DMS53 (cell line): ENCODE measurements around the gene SYT15.
"Not testable (repeated sequence)": the region's sequence is repeated elsewhere in the genome, so short reads cannot be mapped to it uniquely, and the experiment has no call there.

ENCODE experiments used
- DNase-seq: peaks from one replicate; lab custom pipeline; 2025; lab: John Stamatoyannopoulos, UW

The SYT15 gene

GRCh38 chr10:46588221-46588620, 9.3 kb downstream of the SYT15 start:
- not testable (repeated sequence) for DNase-seq

- not testable (repeated sequence) for DNase-seq
These were observed 10.7 kb downstream of the SYT15 start for GRCh38 chr10:46589589-46589988.

- not testable (repeated sequence) for DNase-seq
These were observed 12.1 kb downstream of the SYT15 start for GRCh38 chr10:46591053-46591452.

DNA sequence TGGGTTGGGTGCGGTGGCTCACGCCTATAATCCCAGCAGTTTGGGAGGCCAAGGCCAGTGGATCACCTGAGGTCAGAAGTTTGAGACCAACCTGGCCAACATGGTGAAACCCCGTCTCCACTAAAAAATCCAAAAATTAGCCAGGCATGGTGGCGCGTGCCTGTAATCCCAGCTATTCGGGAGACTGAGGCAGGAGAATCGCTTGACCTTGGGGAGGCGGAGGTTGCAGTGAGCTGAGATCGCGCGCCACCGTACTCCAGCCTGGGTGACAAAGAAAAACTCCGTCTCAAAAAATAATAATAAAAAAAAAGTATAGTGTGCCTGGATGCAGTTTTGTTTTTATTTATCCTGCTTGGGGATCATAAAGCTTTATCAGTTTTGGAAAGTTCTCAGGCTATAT, 14.4 kb downstream of the SYT15 start:
- DNase-seq = not testable (repeated sequence)

- not testable (repeated sequence) for DNase-seq
These were observed 15.6 kb downstream of the SYT15 start for GRCh38 chr10:46594453-46595063.

- DNase-seq = not testable (repeated sequence)
These were observed 17.6 kb downstream of the SYT15 start for GRCh38 chr10:46596570-46596969.

GRCh38 chr10:46597616-46598246, 18.8 kb downstream of the SYT15 start:
- not testable (repeated sequence) for DNase-seq

- DNase-seq = not testable (repeated sequence)
These were observed 21.6 kb downstream of the SYT15 start for GRCh38 chr10:46600516-46600915.

- DNase-seq = not testable (repeated sequence)
These were observed 36.6 kb downstream of the SYT15 start for GRCh38 chr10:46615540-46615939.

GRCh38 chr10:46616227-46616626, 37.3 kb downstream of the SYT15 start:
- DNase-seq = not testable (repeated sequence)

- not testable (repeated sequence) for DNase-seq
These were observed 38.2 kb downstream of the SYT15 start for GRCh38 chr10:46617134-46617533.

DNA sequence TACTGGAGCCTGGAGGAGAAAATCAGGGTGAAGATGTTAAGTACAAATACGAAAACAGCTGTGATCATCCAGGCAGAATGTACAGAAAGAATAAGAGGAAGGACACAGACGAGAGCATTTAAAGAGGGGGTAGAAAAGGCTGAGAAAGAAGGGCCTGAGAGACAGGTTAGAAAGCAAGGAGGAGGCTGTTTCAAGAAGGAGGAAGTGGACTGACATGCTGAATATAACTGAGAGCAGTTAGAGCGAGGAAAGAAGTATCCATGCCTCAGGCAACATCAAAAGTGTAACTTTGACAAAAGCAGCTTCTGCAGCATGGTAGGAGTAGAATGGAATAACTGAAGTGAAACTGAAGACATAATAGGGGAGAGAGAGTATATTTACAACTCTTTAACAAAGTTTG, 39.0 kb downstream of the SYT15 start:
- DNase-seq = not testable (repeated sequence)

- not testable (repeated sequence) for DNase-seq
These were observed 45.1 kb downstream of the SYT15 start for GRCh38 chr10:46623899-46624654.

GRCh38 chr10:46629805-46630204, 50.9 kb downstream of the SYT15 start:
- DNase-seq = not testable (repeated sequence)

DNA sequence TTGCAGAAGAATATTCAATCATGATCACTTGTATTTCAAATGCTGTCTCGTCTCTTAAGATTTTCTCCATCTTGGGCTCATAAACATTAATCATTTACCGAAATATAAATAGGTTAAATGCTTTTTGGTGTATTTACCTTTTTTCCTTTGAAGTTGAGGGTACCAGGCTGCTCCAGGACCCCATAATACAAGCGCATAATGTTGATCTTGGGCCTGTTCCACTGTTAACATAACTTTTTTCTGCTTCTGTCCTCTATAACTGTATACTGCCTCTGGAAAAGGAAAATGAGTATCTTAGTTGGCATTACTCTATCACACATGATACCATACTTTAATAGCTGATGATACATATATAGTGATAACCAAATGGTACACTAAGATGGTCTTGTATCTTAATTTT, 51.9 kb downstream of the SYT15 start:
- not testable (repeated sequence) for DNase-seq

GRCh38 chr10:46631683-46632082, 52.8 kb downstream of the SYT15 start:
- not testable (repeated sequence) for DNase-seq

GRCh38 chr10:46634698-46635097, 55.8 kb downstream of the SYT15 start:
- DNase-seq = not testable (repeated sequence)

DNA sequence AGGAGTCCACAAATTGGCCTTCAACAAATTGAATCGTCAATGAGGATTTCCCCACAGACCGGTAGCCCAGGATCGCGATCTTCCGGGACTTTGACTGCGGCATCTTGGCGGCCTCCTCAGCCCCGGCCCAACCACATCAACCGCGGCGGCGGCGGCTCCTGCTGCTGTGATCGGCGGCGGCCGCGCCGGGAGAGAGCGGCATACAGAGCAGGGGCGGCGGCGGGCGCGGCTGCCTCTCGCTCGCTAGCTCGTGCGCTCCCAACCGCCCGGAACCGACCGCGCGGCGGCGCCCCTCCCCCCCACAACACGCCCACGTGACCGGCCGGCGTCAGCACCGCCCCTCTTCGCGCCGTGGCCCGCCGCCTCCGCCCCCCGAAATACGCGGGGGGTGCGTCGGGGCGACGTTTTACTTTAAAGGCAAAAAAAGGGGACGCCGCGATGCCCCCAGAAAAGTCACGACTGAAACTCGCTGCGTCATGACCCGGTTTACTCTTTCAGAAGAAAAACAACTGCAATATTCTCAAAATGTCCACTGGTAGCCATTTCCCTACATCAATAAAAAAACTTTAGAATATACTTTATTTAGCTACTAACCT, 56.5 kb downstream of the SYT15 start:
- DNase-seq = not testable (repeated sequence)

DNA sequence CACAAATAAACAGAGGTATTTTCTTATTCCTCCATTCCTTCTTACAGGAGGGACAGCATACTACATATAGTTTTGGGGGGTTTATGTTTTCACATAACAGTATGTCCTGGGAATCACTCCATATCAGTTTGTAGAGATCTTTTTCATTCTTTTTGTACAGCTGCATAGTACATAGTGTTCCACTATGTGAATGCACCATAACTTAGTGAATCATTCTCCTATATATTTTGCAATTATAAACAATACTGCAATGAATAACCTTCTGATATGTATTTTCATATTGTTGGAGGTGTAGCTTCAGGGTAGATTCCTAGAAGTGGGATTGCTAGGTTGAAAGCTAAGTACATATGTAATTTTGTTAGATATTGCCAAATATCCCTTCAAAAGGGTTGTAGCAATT, 61.1 kb downstream of the SYT15 start:
- not testable (repeated sequence) for DNase-seq
